ENCODE measurements around the gene PML. TPM values are rescaled to one million over a fixed set of nuclear protein-coding genes. Genes with fewer than 3 reads are reported as not detected.

The PML gene
- total RNA-seq, 1 experiment from 2014 or later: 33.4 TPM

GRCh38 chr15:74019734-74020133 lies 25.2 kb downstream of the PML start:
- Mint-ChIP-seq H3K4me3 (ENCODE audit: unreplicated experiment) (no peak overlapping the region), H3K4me1 (ENCODE audit: insufficient read depth, unreplicated experiment) (no peaks in the 10 kb centered on the region), H3K9me3 (ENCODE audit: unreplicated experiment) (no peaks in the 10 kb centered on the region), H3K36me3 (ENCODE audit: insufficient read depth, unreplicated experiment) (peaks cover 33% of the 10 kb centered on the region), H3K27me3 (ENCODE audit: insufficient read depth, unreplicated experiment) (no peaks in the 10 kb centered on the region), H3K27ac (ENCODE audit: low read depth, unreplicated experiment) (no peak overlapping the region)
- POLR2A ChIA-PET: no interaction called here
- no peak for TF ChIP-seq CTCF (IDR thresholded peaks at IDR 0.05; ENCODE audit: unreplicated experiment)
- no TSS peak for BruUV-seq (replicated peaks)
- DNase-seq (ENCODE audit: unreplicated experiment): no peak
- CTCF ChIA-PET: interaction anchor here (0.5 to 0.7 kb wide), 4 partner anchors 28 to 319 kb away, joined by 3 to 5 read pairs (median 4); partner anchors contain the start of gene STOML1
- intact Hi-C loops (cut with micrococcal nuclease): no loop called here

- Mint-ChIP-seq H3K4me3 (ENCODE audit: unreplicated experiment) (no peak overlapping the region), H3K27me3 (ENCODE audit: insufficient read depth, unreplicated experiment) (no peaks in the 10 kb centered on the region), H3K9me3 (ENCODE audit: unreplicated experiment) (no peaks in the 10 kb centered on the region), H3K36me3 (ENCODE audit: insufficient read depth, unreplicated experiment) (peaks cover 50% of the 10 kb centered on the region), H3K27ac (ENCODE audit: low read depth, unreplicated experiment) (no peak overlapping the region), H3K4me1 (ENCODE audit: insufficient read depth, unreplicated experiment) (no peaks in the 10 kb centered on the region)
- DNase-seq (ENCODE audit: unreplicated experiment): no peak
- BruUV-seq (replicated peaks): no TSS peak
- TF ChIP-seq CTCF (IDR thresholded peaks at IDR 0.05; ENCODE audit: unreplicated experiment): no peak
- CTCF ChIA-PET: no interaction called here
- POLR2A ChIA-PET: no interaction called here
- intact Hi-C loops (cut with micrococcal nuclease): no loop called here
Measured at GRCh38 chr15:74022706-74023470, 28.4 kb downstream of the PML start.

- no peak for TF ChIP-seq CTCF (IDR thresholded peaks at IDR 0.05; ENCODE audit: unreplicated experiment)
- POLR2A ChIA-PET: interaction anchor here (0.6 to 1.1 kb wide), 3 partner anchors 9 to 42 kb away, joined by 3 to 4 read pairs (median 3); no protein-coding TSS in a partner anchor
- intact Hi-C loops (cut with micrococcal nuclease): no loop called here
- no peaks in the 10 kb centered on the region for H3K27me3 Mint-ChIP-seq (ENCODE audit: insufficient read depth, unreplicated experiment)
- no peak for DNase-seq (ENCODE audit: unreplicated experiment)
- H3K4me3 Mint-ChIP-seq (ENCODE audit: unreplicated experiment): no peak overlapping the region
- no peaks in the 10 kb centered on the region for H3K9me3 Mint-ChIP-seq (ENCODE audit: unreplicated experiment)
- peaks cover 68% of the 10 kb centered on the region for H3K36me3 Mint-ChIP-seq (ENCODE audit: insufficient read depth, unreplicated experiment)
- no peaks in the 10 kb centered on the region for H3K4me1 Mint-ChIP-seq (ENCODE audit: insufficient read depth, unreplicated experiment)
- peak overlapping the region; percentile 49 for H3K27ac Mint-ChIP-seq (ENCODE audit: low read depth, unreplicated experiment)
- CTCF ChIA-PET: interaction anchor here (1.2 to 1.5 kb wide), 3 partner anchors 12 to 23 kb away, joined by 3 to 5 read pairs (median 4); no protein-coding TSS in a partner anchor
- BruUV-seq (replicated peaks): no TSS peak
Measured at GRCh38 chr15:74024687-74025086, 30.2 kb downstream of the PML start.

GRCh38 chr15:74025436-74025835 lies 30.9 kb downstream of the PML start:
- H3K27ac Mint-ChIP-seq (ENCODE audit: low read depth, unreplicated experiment): peak overlapping the region; percentile 49
- peaks cover 75% of the 10 kb centered on the region for H3K36me3 Mint-ChIP-seq (ENCODE audit: insufficient read depth, unreplicated experiment)
- H3K9me3 Mint-ChIP-seq (ENCODE audit: unreplicated experiment): no peaks in the 10 kb centered on the region
- BruUV-seq (replicated peaks): no TSS peak
- H3K4me3 Mint-ChIP-seq (ENCODE audit: unreplicated experiment): no peak overlapping the region
- DNase-seq (ENCODE audit: unreplicated experiment): no peak
- ChIA-PET POLR2A (no interaction called here), CTCF (interaction anchor here (0.9 to 1.5 kb wide), 2 partner anchors 12 kb away, joined by 3 to 5 read pairs; no protein-coding TSS in a partner anchor)
- no peak for TF ChIP-seq CTCF (IDR thresholded peaks at IDR 0.05; ENCODE audit: unreplicated experiment)
- no peaks in the 10 kb centered on the region for H3K4me1 Mint-ChIP-seq (ENCODE audit: insufficient read depth, unreplicated experiment)
- no peaks in the 10 kb centered on the region for H3K27me3 Mint-ChIP-seq (ENCODE audit: insufficient read depth, unreplicated experiment)
- intact Hi-C loops (cut with micrococcal nuclease): no loop called here
